Stimulated activated CD4-positive, alpha-beta T cell treated with anti-CD3 and anti-CD28 coated beads, Interleukin-4, amount 100 ng/mL, for 48 hours (primary cell): ENCODE measurements around the gene RAC2.

ENCODE experiments used
- DNase-seq, 2 donors: peaks; one replicate each; pipeline ENCODE4 v3.0.0-alpha.2; 2020; ENCODE audit warnings: low read depth in 2 of 2

RAC2 gene

GRCh38 chr22:37187891-37188761, 55.9 kb downstream of the RAC2 start, which contains the start of gene C1QTNF6:
Gene C1QTNF6, minus strand, starts transcription at chr22:37188247. Its CDS starts 34 bp downstream, at chr22:37188213.
- DNase-seq = no peak

- no peak for DNase-seq
Observed at GRCh38 chr22:37187552-37187890, 56.5 kb downstream of the RAC2 start.

GRCh38 chr22:37186997-37187522, 57.0 kb downstream of the RAC2 start:
- DNase-seq = no peak

- DNase-seq = no peak
Observed at GRCh38 chr22:37186228-37186996, 57.7 kb downstream of the RAC2 start.

- DNase-seq = no peak
Observed at GRCh38 chr22:37185646-37186227, 58.3 kb downstream of the RAC2 start.

- no peak for DNase-seq
Observed at GRCh38 chr22:37184816-37185541, 59.1 kb downstream of the RAC2 start.

- no peak for DNase-seq
Observed at GRCh38 chr22:37184380-37184755, 59.7 kb downstream of the RAC2 start.

- no peak for DNase-seq
Observed at GRCh38 chr22:37183432-37184379, 60.4 kb downstream of the RAC2 start.

- DNase-seq = no peak
Observed at GRCh38 chr22:37182949-37183245, 61.2 kb downstream of the RAC2 start.

- no peak for DNase-seq
Observed at GRCh38 chr22:37182101-37182948, 61.7 kb downstream of the RAC2 start.

GRCh38 chr22:37181681-37182080, 62.4 kb downstream of the RAC2 start:
- no peak for DNase-seq

GRCh38 chr22:37180531-37181231, 63.4 kb downstream of the RAC2 start:
- no peak for DNase-seq

GRCh38 chr22:37179622-37180420, 64.2 kb downstream of the RAC2 start:
- no peak for DNase-seq

- DNase-seq = no peak
Observed at GRCh38 chr22:37179126-37179470, 65.0 kb downstream of the RAC2 start.

- no peak for DNase-seq
Observed at GRCh38 chr22:37178350-37179125, 65.5 kb downstream of the RAC2 start.

- DNase-seq = no peak
Observed at GRCh38 chr22:37177755-37178154, 66.3 kb downstream of the RAC2 start.

GRCh38 chr22:37177221-37177620, 66.8 kb downstream of the RAC2 start:
- DNase-seq = no peak
